H1 (cell line): ENCODE data around the gene ZPBP2. TPM values are rescaled to one million over a fixed set of nuclear protein-coding genes. Genes with fewer than 3 reads are reported as not detected.

ENCODE experiments used
- CTCF ChIA-PET: fragments of 300-600 bp; sonication (Branson Sonifier 250); formaldehyde crosslinking; loops from one replicate; lab custom pipeline; 2021; ENCODE audit not compliant: partially characterized antibody; lab: Charles Lee
- POLR2A ChIA-PET: fragments of 300-600 bp; sonication (Branson Sonifier 250); formaldehyde crosslinking; loops from one replicate; lab custom pipeline; 2021; ENCODE audit warnings: inconsistent platforms; ENCODE audit not compliant: partially characterized antibody; lab: Charles Lee
- DNase-seq, 2 experiments: peaks; one replicate each; pipeline versions ENCODE4 v3.0.0 to v3.0.0-alpha.2; 2010 to 2022; ENCODE audit warnings: low spot score in 2 of 2, low read depth in 1 of 2, mixed read lengths in 1 of 2
- FAIRE-seq: peaks from 2 replicates; lab custom pipeline; 2011; peaks lifted over from hg19 to GRCh38; lab: Jason Lieb, UNC
- H2AFZ ChIP-seq: 2 replicates; pipeline ENCODE4 v1.8.1; 2012; ENCODE audit warnings: low read length, inconsistent platforms
- H2AK5ac ChIP-seq: 2 replicates; pipeline ENCODE4 v1.6.1; 2013; ENCODE audit warnings: low read depth, low read length
- H2BK120ac ChIP-seq: replicated peaks from 2 replicates; pipeline ENCODE3; 2013; ENCODE audit warnings: low read depth, low read length, inconsistent platforms
- H2BK12ac ChIP-seq: 2 replicates; pipeline ENCODE4 v1.6.1; 2013; ENCODE audit warnings: low read depth, low read length
- H2BK15ac ChIP-seq: 2 replicates; pipeline ENCODE4 v1.6.1; 2013; ENCODE audit warnings: low read length
- H2BK20ac ChIP-seq: 2 replicates; pipeline ENCODE4 v1.6.1; 2013; ENCODE audit warnings: low read length
- H2BK5ac ChIP-seq: 2 replicates; pipeline ENCODE4 v1.6.1; 2013; ENCODE audit warnings: low read depth, low read length
- H3K14ac ChIP-seq: 2 replicates; pipeline ENCODE4 v1.6.1; 2013; ENCODE audit warnings: inconsistent platforms; ENCODE audit not compliant: insufficient read length
- H3K18ac ChIP-seq: 2 replicates; pipeline ENCODE4 v1.6.1; 2013; ENCODE audit warnings: low read length; ENCODE audit errors: extremely low read depth
- H3K23ac ChIP-seq: 2 replicates; pipeline ENCODE4 v1.6.1; 2013; ENCODE audit warnings: inconsistent platforms; ENCODE audit not compliant: insufficient read length
- H3K23me2 ChIP-seq: 2 replicates; pipeline ENCODE4 v1.6.1; 2013; ENCODE audit warnings: low read depth, low read length
- H3K27ac ChIP-seq: 2 replicates; pipeline ENCODE4 v1.6.1; 2011; ENCODE audit warnings: low read depth, low read length, inconsistent platforms
- H3K27me3 ChIP-seq, 4 experiments: replicated peaks in 1 of 4; 1 replicate in 1 of 4; 2 replicates in 3 of 4; pipeline versions ENCODE4 v1.6.1 to v1.8.1; 2011 to 2013; ENCODE audit warnings: low read length in 3 of 4, mild to moderate bottlenecking in 3 of 4, inconsistent platforms in 2 of 4, mixed read lengths in 2 of 4, moderate library complexity in 1 of 4; ENCODE audit not compliant: control insufficient read depth in 3 of 4, insufficient read depth in 3 of 4; ENCODE audit errors: extremely low read depth in 1 of 4
- H3K36me3 ChIP-seq, 4 experiments: 2 replicates each; pipeline versions ENCODE4 v1.6.1 to v1.8.1; 2011 to 2013; ENCODE audit warnings: mild to moderate bottlenecking in 4 of 4, low read length in 3 of 4, moderate library complexity in 2 of 4, control low read depth in 1 of 4, inconsistent platforms in 1 of 4; ENCODE audit not compliant: insufficient read depth in 4 of 4, control insufficient read depth in 2 of 4
- H3K4ac ChIP-seq: replicated peaks from 2 replicates; pipeline ENCODE3; 2013; ENCODE audit warnings: low read length, low read depth, mixed read lengths, inconsistent platforms; ENCODE audit not compliant: insufficient read length
- H3K4me1 ChIP-seq, 4 experiments: replicated peaks in 1 of 4; 1 replicate in 1 of 4; 2 replicates in 3 of 4; pipeline versions ENCODE4 v1.6.1 to v1.8.1; 2011 to 2013; ENCODE audit warnings: low read length in 3 of 4, inconsistent platforms in 2 of 4, mixed read lengths in 1 of 4; ENCODE audit not compliant: insufficient read depth in 4 of 4, control insufficient read depth in 3 of 4
- H3K4me2 ChIP-seq, 2 experiments: 2 replicates each; pipeline versions ENCODE4 v1.6.1 to v1.8.1; 2011 to 2013; ENCODE audit warnings: low read depth in 2 of 2, low read length in 2 of 2, control low read depth in 1 of 2, inconsistent platforms in 1 of 2, mild to moderate bottlenecking in 1 of 2; ENCODE audit not compliant: insufficient read depth in 1 of 2
- H3K4me3 ChIP-seq, 4 experiments: fragments of 200-600, 300-600 bp in 1 of 4; sonication (generic), shearing (Covaris generic), sonication (Bioruptor Twin) in 1 of 4; 2 replicates each; pipeline versions ENCODE4 v1.5.1 to v1.8.1; 2011 to 2016; ENCODE audit warnings: low read length in 4 of 4, low read depth in 3 of 4, control low read depth in 2 of 4, inconsistent platforms in 2 of 4, mild to moderate bottlenecking in 2 of 4, mixed read lengths in 1 of 4, moderate library complexity in 1 of 4; ENCODE audit not compliant: insufficient read depth in 2 of 4; ENCODE audit errors: extremely low read depth in 1 of 4
- H3K56ac ChIP-seq: replicated peaks from 2 replicates; pipeline ENCODE3; 2013; ENCODE audit warnings: low read depth, mild to moderate bottlenecking, mixed read lengths, low read length, inconsistent platforms; ENCODE audit not compliant: insufficient read length
- H3K79me1 ChIP-seq: 2 replicates; pipeline ENCODE4 v1.6.1; 2013; ENCODE audit warnings: low read depth, low read length, control low read depth
- H3K79me2 ChIP-seq, 2 experiments: 2 replicates each; pipeline versions ENCODE4 v1.6.1 to v1.8.1; 2012 to 2013; ENCODE audit warnings: low read length in 2 of 2, mild to moderate bottlenecking in 2 of 2, inconsistent platforms in 1 of 2; ENCODE audit not compliant: insufficient read depth in 2 of 2, control insufficient read depth in 1 of 2
- H3K9ac ChIP-seq, 4 experiments: replicated peaks in 1 of 4; 1 replicate in 1 of 4; 2 replicates in 3 of 4; pipeline versions ENCODE4 v1.6.1 to v1.8.1; 2011 to 2013; ENCODE audit warnings: low read depth in 3 of 4, low read length in 3 of 4, control low read depth in 2 of 4, mild to moderate bottlenecking in 2 of 4, moderate library complexity in 2 of 4, inconsistent platforms in 1 of 4; ENCODE audit errors: extremely low read depth in 1 of 4
- H3K9me3 ChIP-seq, 2 experiments: 2 replicates each; pipeline versions ENCODE4 v1.6.1 to v1.8.1; 2012 to 2013; ENCODE audit warnings: mild to moderate bottlenecking in 2 of 2, moderate library complexity in 2 of 2, control low read depth in 1 of 2, inconsistent platforms in 1 of 2, low read depth in 1 of 2, low read length in 1 of 2, mixed read lengths in 1 of 2; ENCODE audit not compliant: insufficient read depth in 2 of 2
- H4K20me1 ChIP-seq, 2 experiments: replicated peaks in 1 of 2; 2 replicates each; pipeline versions ENCODE3 to v1.8.1; 2011 to 2013; ENCODE audit warnings: inconsistent platforms in 2 of 2, low read length in 2 of 2, mild to moderate bottlenecking in 1 of 2; ENCODE audit not compliant: insufficient read depth in 2 of 2, control insufficient read depth in 1 of 2
- H4K5ac ChIP-seq: 2 replicates; pipeline ENCODE4 v1.6.1; 2013; ENCODE audit warnings: low read length, low read depth, mixed read lengths, inconsistent platforms; ENCODE audit not compliant: insufficient read length
- H4K8ac ChIP-seq: 2 replicates; pipeline ENCODE4 v1.8.0; 2013; ENCODE audit warnings: mild to moderate bottlenecking, moderate library complexity, low read length, inconsistent platforms; ENCODE audit not compliant: insufficient read depth; ENCODE audit errors: extremely low read depth
- H4K91ac ChIP-seq: replicated peaks from 2 replicates; pipeline ENCODE3; 2013; ENCODE audit warnings: low read length, mixed read lengths, inconsistent platforms; ENCODE audit not compliant: insufficient read length
- ASH2L ChIP-seq: fragments of 200-600, 300-600 bp; sonication (generic); IDR thresholded peaks from one replicate; pipeline ENCODE4 v1.7.1; 2017; ENCODE audit warnings: low read length
- ATF2 ChIP-seq: IDR thresholded peaks from 2 replicates; pipeline ENCODE4 v1.6.1; 2012; ENCODE audit warnings: low read length, inconsistent platforms
- BCL11A ChIP-seq, 2 experiments: IDR thresholded peaks; one replicate each; pipeline ENCODE4 v1.6.1; 2011; ENCODE audit warnings: low read depth in 2 of 2, low read length in 2 of 2, mild to moderate bottlenecking in 2 of 2
- CBX8 ChIP-seq: fragments of 300-800, 300-1000 bp; sonication (generic); IDR thresholded peaks from 2 replicates; pipeline ENCODE4 v1.7.1; 2016; ENCODE audit warnings: low read depth, low read length, borderline replicate concordance
- CREB1 ChIP-seq: IDR thresholded peaks from 2 replicates; pipeline ENCODE4 v1.6.1; 2012; ENCODE audit warnings: inconsistent platforms
- E2F6 ChIP-seq: IDR thresholded peaks from 2 replicates; pipeline ENCODE4 v1.6.1; 2012; ENCODE audit warnings: inconsistent platforms
- GTF2F1 ChIP-seq: IDR thresholded peaks from 2 replicates; pipeline ENCODE4 v1.6.1; 2012; ENCODE audit warnings: low read depth, low read length, improper control_type of control experiment, borderline replicate concordance
- RAD21 ChIP-seq, 2 experiments: IDR thresholded peaks in 1 of 2; conservative IDR thresholded peaks in 1 of 2; 2 replicates each; pipeline ENCODE4 v1.6.1; 2011; ENCODE audit warnings: low read depth in 2 of 2, low read length in 2 of 2, improper control_type of control experiment in 1 of 2, inconsistent platforms in 1 of 2, mild to moderate bottlenecking in 1 of 2, moderate library complexity in 1 of 2
- RNF2 ChIP-seq: fragments of 200-900, 300-1000 bp; sonication (generic); IDR thresholded peaks from 2 replicates; pipeline ENCODE4 v1.7.1; 2016; ENCODE audit warnings: borderline replicate concordance, low read depth, mild to moderate bottlenecking, antibody characterized with exemption, low read length; ENCODE audit not compliant: poor library complexity, severe bottlenecking; ENCODE audit errors: missing control alignments
- SAP30 ChIP-seq: fragments of 300-600 bp; sonication (generic); IDR thresholded peaks from 2 replicates; pipeline ENCODE4 v1.7.1; 2012; ENCODE audit warnings: low read length, moderate library complexity, mild to moderate bottlenecking, inconsistent platforms; ENCODE audit not compliant: insufficient read depth, insufficient replicate concordance
- TCF12 ChIP-seq: IDR thresholded peaks from 2 replicates; pipeline ENCODE4 v1.6.1; 2011; ENCODE audit warnings: low read depth, mild to moderate bottlenecking, low read length
- WGBS, 2 experiments: shearing (Covaris generic) in 1 of 2; methylation state at CpG; one replicate each; pipeline versions ENCODE4 v1.1.6 to v1.1.7; 2013 to 2015; ENCODE audit warnings: low lambda C conversion rate in 2 of 2, mixed read lengths in 2 of 2, inconsistent platforms in 1 of 2, low coverage in 1 of 2, missing lambda C conversion rate in 1 of 2; ENCODE audit not compliant: insufficient replicate concordance in 2 of 2, insufficient coverage in 1 of 2, insufficient read length in 1 of 2; ENCODE audit errors: extremely low coverage in 1 of 2, missing lambda C conversion rate in 1 of 2; 5-methylcytosine and 5-hydroxymethylcytosine counted together
- polyA plus RNA-seq, 7 experiments: library from polyadenylated mRNA; depleted of rRNA in 3 of 7; stranded (reverse) in 5 of 7; unstranded in 2 of 7; fragments of >200 nt in 5 of 7; fragments of 200-250 nt in 2 of 7; gene quantifications; 1 replicate in 5 of 7; 2 replicates in 1 of 7; 4 replicates in 1 of 7; pipeline versions ENCODE4 v1.2.1 to v1.2.3, GENCODE V29; 2011 to 2013; ENCODE audit warnings: missing spikeins in 2 of 7, mixed read lengths in 2 of 7
- total RNA-seq: library from RNA; stranded (reverse); fragmentation: NEBNext Ultra II Directional; extraction: Animal tissue kit (Norgen Biotek cat#: 25700); gene quantifications from 2 replicates; pipeline ENCODE4 v1.2.1, GENCODE V29; 2021

ZPBP2 gene
- total and polyA plus RNA-seq, 2 of the 8 experiments (the other 6 are each of a cell fraction or from before 2014, with no cell fraction given) = not detected

GRCh38 chr17:39898088-39898487, 30.1 kb downstream of the ZPBP2 start:
- H4K5ac ChIP-seq = no peak overlapping the region
- H3K27ac ChIP-seq = no peak overlapping the region
- no peak overlapping the region for H3K4ac ChIP-seq
- H3K79me2 ChIP-seq = no peaks in the 10 kb centered on the region
- H2BK15ac ChIP-seq = no peak overlapping the region
- H4K91ac ChIP-seq = no peak overlapping the region
- no peak overlapping the region for H2BK12ac ChIP-seq
- no peaks in the 10 kb centered on the region for H4K20me1 ChIP-seq
- no peak overlapping the region for H2BK120ac ChIP-seq
- no peaks in the 10 kb centered on the region for H3K79me1 ChIP-seq
- no peaks in the 10 kb centered on the region; a peak in 1 of 8 replicates for H3K36me3 ChIP-seq
- H3K4me1 ChIP-seq = no peaks in the 10 kb centered on the region
- no peak overlapping the region for H2AFZ ChIP-seq
- DNase-seq (no peak), FAIRE-seq (no peak)
- H3K4me2 ChIP-seq = no peak overlapping the region
- no peak overlapping the region for H3K9ac ChIP-seq
- H2BK20ac ChIP-seq = no peak overlapping the region
- ChIA-PET CTCF (interaction anchor here (0.8 kb wide), 1 partner anchor 107 kb away, joined by 4 read pairs; no protein-coding TSS in a partner anchor), POLR2A (interaction anchor here (1.0 kb wide), 1 partner anchor 11 kb away, joined by 4 read pairs; no protein-coding TSS in a partner anchor)
- H2BK5ac ChIP-seq = no peak overlapping the region
- H3K4me3 ChIP-seq = no peak overlapping the region
- no peaks in the 10 kb centered on the region for H3K9me3 ChIP-seq
- H3K18ac ChIP-seq = no peak overlapping the region
- no peak overlapping the region for H4K8ac ChIP-seq
- no peaks in the 10 kb centered on the region for H3K23me2 ChIP-seq
- H3K27me3 ChIP-seq = no peaks in the 10 kb centered on the region
- no peak overlapping the region for H3K23ac ChIP-seq
- no peak overlapping the region for H3K56ac ChIP-seq
- WGBS, 2 experiments = 92% methylated on average over 4 of the region's 4 CpGs; no CpG with 5 or more reads in 1 of the 2 experiments
- H3K14ac ChIP-seq = no peak overlapping the region
- H2AK5ac ChIP-seq = no peak overlapping the region
- TF ChIP-seq GTF2F1 (no peak), TCF12 (no peak), RAD21 (IDR thresholded peaks at IDR 0.05 in 1 of 2, conservative IDR thresholded peaks at IDR 0.05 in 1 of 2; ENCODE audit: low read depth in 2 of 2, low read length in 2 of 2) (no peak), CREB1 (no peak), ASH2L (no peak), CBX8 (no peak), ATF2 (no peak), SAP30 (no peak), RNF2 (no peak), E2F6 (no peak), BCL11A (IDR thresholded peaks at IDR 0.05; ENCODE audit: low read depth in 2 of 2, low read length in 2 of 2) (no peak)
